Thyroid gland (tissue), 4 donors: ENCODE measurements around the gene SFT2D3.

Source experiments
- POLR2A ChIP-seq, 2 donors: fragments of 450-650 bp; IDR thresholded peaks; one replicate each; pipeline ENCODE4 v1.6.1; 2017; ENCODE audit warnings: antibody characterized with exemption in 2 of 2, mild to moderate bottlenecking in 2 of 2, moderate library complexity in 1 of 2
- TF ChIP-seq, protein P1 (sequence below), 6 experiments: fragments of 200-600 bp in 3 of 6; fragments of 450-650 bp in 3 of 6; sonication (generic) in 3 of 6; IDR thresholded peaks; one replicate each; pipeline ENCODE4 v1.5.1; 2016 to 2019; ENCODE audit warnings: antibody characterized with exemption in 6 of 6, mild to moderate bottlenecking in 2 of 6, inconsistent platforms in 1 of 6, moderate library complexity in 1 of 6

DNA sequence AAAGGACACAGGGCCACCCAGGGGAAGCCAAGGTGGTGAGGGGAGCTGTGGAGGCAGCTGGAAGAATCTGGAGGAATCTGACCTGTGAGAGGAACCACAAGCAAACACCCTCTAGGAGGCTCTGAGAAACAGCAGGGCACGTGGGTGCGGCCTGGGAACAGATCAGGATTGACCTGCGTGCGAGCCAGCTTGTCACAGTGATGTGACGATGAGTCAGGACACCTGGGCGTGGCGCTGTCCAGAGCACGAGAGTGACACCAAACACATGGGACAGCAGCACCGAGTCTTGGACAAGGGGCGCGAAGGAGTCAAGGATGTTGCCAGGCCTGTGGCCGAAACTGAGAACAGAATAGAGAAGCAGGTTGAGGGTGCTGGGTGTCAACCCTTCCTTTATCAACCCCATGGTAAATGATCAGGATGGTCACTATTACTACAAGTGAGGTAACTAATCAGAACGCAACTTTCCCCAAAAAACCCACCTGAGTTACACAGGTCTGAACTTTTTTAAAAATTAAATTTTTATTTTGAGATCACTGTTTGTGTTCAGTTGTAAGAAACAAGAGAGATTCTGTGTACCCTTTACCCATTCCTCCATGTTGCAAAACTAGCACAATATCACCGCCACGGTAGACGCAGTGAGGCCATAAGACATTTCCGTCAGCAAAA is 637 bp upstream of the SFT2D3 start:
- no peak for TF ChIP-seq POLR2A (IDR thresholded peaks at IDR 0.05)
- TF ChIP-seq, protein P1, sequence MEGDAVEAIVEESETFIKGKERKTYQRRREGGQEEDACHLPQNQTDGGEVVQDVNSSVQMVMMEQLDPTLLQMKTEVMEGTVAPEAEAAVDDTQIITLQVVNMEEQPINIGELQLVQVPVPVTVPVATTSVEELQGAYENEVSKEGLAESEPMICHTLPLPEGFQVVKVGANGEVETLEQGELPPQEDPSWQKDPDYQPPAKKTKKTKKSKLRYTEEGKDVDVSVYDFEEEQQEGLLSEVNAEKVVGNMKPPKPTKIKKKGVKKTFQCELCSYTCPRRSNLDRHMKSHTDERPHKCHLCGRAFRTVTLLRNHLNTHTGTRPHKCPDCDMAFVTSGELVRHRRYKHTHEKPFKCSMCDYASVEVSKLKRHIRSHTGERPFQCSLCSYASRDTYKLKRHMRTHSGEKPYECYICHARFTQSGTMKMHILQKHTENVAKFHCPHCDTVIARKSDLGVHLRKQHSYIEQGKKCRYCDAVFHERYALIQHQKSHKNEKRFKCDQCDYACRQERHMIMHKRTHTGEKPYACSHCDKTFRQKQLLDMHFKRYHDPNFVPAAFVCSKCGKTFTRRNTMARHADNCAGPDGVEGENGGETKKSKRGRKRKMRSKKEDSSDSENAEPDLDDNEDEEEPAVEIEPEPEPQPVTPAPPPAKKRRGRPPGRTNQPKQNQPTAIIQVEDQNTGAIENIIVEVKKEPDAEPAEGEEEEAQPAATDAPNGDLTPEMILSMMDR (IDR thresholded peaks at IDR 0.05), result no peak
